ENCODE measurements around the gene PRODH2.

PRODH2 gene

GRCh38 chr19:35806597-35806996, 6.0 kb downstream of the PRODH2 start:
- H3K4me3 ChIP-seq (ENCODE audit: low read length) = no peak overlapping the region
- no peaks in the 10 kb centered on the region for H4K20me1 ChIP-seq (ENCODE audit: control insufficient read depth, insufficient read depth, low read depth, low read length)
- no peak for TF ChIP-seq EZH2phosphoT487 (IDR thresholded peaks at IDR 0.05; ENCODE audit: borderline replicate concordance, low read length)
- no peak for TF ChIP-seq CTCF (IDR thresholded peaks at IDR 0.05; ENCODE audit: low read depth, low read length, poor library complexity, severe bottlenecking)
- H3K27me3 ChIP-seq (ENCODE audit: control insufficient read depth, low read length) = no peaks in the 10 kb centered on the region
- no peak overlapping the region for H3K27ac ChIP-seq (ENCODE audit: low read depth, low read length)
- H3F3A ChIP-seq (ENCODE audit: control insufficient read depth, insufficient read depth) = no peaks in the 10 kb centered on the region
- H3K9me3 ChIP-seq (ENCODE audit: control insufficient read depth, insufficient read depth, low read length) = no peaks in the 10 kb centered on the region
- H3K36me3 ChIP-seq (ENCODE audit: control insufficient read depth, low read length) = no peaks in the 10 kb centered on the region
- no peaks in the 10 kb centered on the region for H3K79me2 ChIP-seq (ENCODE audit: control insufficient read depth, low read length)
- no peaks in the 10 kb centered on the region for H3K9me2 ChIP-seq (replicated peaks; ENCODE audit: control insufficient read depth, low read length)
- 0 out of 2 replicates have a peak, but pooled peaks cover 3% of the 10 kb centered on the region for H3K4me1 ChIP-seq (ENCODE audit: control insufficient read depth, low read length)
- no peak overlapping the region for H3K4me2 ChIP-seq (ENCODE audit: low read length)

DNA sequence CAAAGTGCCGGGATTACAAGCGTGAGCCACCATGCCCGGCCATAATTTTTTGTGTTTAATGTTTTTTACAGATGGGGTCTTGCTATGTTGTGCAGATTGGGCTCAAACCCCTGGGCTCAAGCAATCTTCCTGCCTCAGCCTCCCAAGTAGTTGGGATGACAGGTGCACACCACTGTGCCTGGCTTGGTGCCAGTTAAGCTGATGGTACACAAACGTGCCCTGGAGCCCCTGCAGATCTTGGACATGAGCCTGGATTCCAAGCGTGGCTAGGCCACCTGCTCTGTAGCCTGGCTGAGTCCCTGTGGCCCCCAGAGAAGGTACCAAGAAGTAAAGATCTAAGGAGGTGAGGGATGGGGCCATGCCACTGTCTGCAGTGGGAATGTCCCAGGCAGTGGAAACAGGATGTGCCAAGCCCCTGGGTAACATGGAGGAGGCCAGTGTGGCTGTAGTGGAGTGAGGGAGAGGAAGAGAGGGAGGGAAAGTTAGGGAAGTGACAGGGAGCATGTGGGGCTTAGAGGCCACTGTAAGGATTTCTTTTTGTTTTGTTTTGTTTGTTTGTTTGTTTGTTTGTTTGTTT, 7.0 kb downstream of the PRODH2 start:
- H3K4me2 ChIP-seq (ENCODE audit: low read length) = no peak overlapping the region
- H3K9me3 ChIP-seq (ENCODE audit: control insufficient read depth, insufficient read depth, low read length) = no peaks in the 10 kb centered on the region
- no peaks in the 10 kb centered on the region for H3F3A ChIP-seq (ENCODE audit: control insufficient read depth, insufficient read depth)
- H4K20me1 ChIP-seq (ENCODE audit: control insufficient read depth, insufficient read depth, low read depth, low read length) = no peaks in the 10 kb centered on the region
- H3K79me2 ChIP-seq (ENCODE audit: control insufficient read depth, low read length) = no peaks in the 10 kb centered on the region
- H3K27me3 ChIP-seq (ENCODE audit: control insufficient read depth, low read length) = no peaks in the 10 kb centered on the region
- no peak for TF ChIP-seq CTCF (IDR thresholded peaks at IDR 0.05; ENCODE audit: low read depth, low read length, poor library complexity, severe bottlenecking)
- no peak for TF ChIP-seq EZH2phosphoT487 (IDR thresholded peaks at IDR 0.05; ENCODE audit: borderline replicate concordance, low read length)
- H3K4me3 ChIP-seq (ENCODE audit: low read length) = no peak overlapping the region
- no peaks in the 10 kb centered on the region for H3K9me2 ChIP-seq (replicated peaks; ENCODE audit: control insufficient read depth, low read length)
- H3K27ac ChIP-seq (ENCODE audit: low read depth, low read length) = no peak overlapping the region
- 0 out of 2 replicates have a peak, but pooled peaks cover 3% of the 10 kb centered on the region for H3K4me1 ChIP-seq (ENCODE audit: control insufficient read depth, low read length)
- H3K36me3 ChIP-seq (ENCODE audit: control insufficient read depth, low read length) = no peaks in the 10 kb centered on the region

- Histone ChIP-seq H3K27ac (ENCODE audit: low read depth, low read length) (no peak overlapping the region), H3K4me2 (ENCODE audit: low read length) (no peak overlapping the region), H3K9me3 (ENCODE audit: control insufficient read depth, insufficient read depth, low read length) (no peaks in the 10 kb centered on the region), H3K27me3 (ENCODE audit: control insufficient read depth, low read length) (no peaks in the 10 kb centered on the region; the same call in 1 of the 2 replicates), H3K36me3 (ENCODE audit: control insufficient read depth, low read length) (no peaks in the 10 kb centered on the region), H3K9me2 (replicated peaks; ENCODE audit: control insufficient read depth, low read length) (no peaks in the 10 kb centered on the region), H3K79me2 (ENCODE audit: control insufficient read depth, low read length) (no peaks in the 10 kb centered on the region), H3K4me1 (ENCODE audit: control insufficient read depth, low read length) (0 out of 2 replicates have a peak, but pooled peaks cover 3% of the 10 kb centered on the region), H3K4me3 (ENCODE audit: low read length) (no peak overlapping the region), H3F3A (ENCODE audit: control insufficient read depth, insufficient read depth) (no peaks in the 10 kb centered on the region), H4K20me1 (ENCODE audit: control insufficient read depth, insufficient read depth, low read depth, low read length) (no peaks in the 10 kb centered on the region)
- TF ChIP-seq EZH2phosphoT487 (IDR thresholded peaks at IDR 0.05; ENCODE audit: borderline replicate concordance, low read length) (no peak), CTCF (IDR thresholded peaks at IDR 0.05; ENCODE audit: low read depth, low read length, poor library complexity, severe bottlenecking) (no peak)
These were observed 10.8 kb downstream of the PRODH2 start for GRCh38 chr19:35801828-35802227.
